Mammary epithelial cell (primary cell): ENCODE results near the gene GOLGA6L7.
"Not testable (repeated sequence)": the region's sequence is repeated elsewhere in the genome, so short reads cannot be mapped to it uniquely, and the experiment has no call there.

ENCODE experiments used
- CTCF ChIP-seq, 2 donors: IDR thresholded peaks in 1 of 2; conservative IDR thresholded peaks in 1 of 2; 2 replicates each; pipeline ENCODE4 v1.5.1; 2011 to 2012; ENCODE audit warnings: inconsistent platforms in 2 of 2, low read length in 2 of 2, mild to moderate bottlenecking in 2 of 2, control low read depth in 1 of 2, low read depth in 1 of 2; ENCODE audit not compliant: insufficient read depth in 1 of 2; ENCODE audit errors: extremely low read depth in 1 of 2
- EZH2 ChIP-seq: IDR thresholded peaks from 2 replicates; pipeline ENCODE4 v1.6.1; 2012; ENCODE audit warnings: low read length, inconsistent platforms, borderline replicate concordance

- not testable (repeated sequence) for TF ChIP-seq CTCF (conservative IDR thresholded peaks at IDR 0.05 in 1 of 2, IDR thresholded peaks at IDR 0.05 in 1 of 2; ENCODE audit: extremely low read depth in 1 of 2, insufficient read depth in 1 of 2, low read depth in 1 of 2, low read length in 2 of 2); EZH2
Observed at GRCh38 chr15:28821420-28821819, 27.0 kb downstream of the GOLGA6L7 start.
